PC-9 (cell line): ENCODE data around the gene TPSG1.

Experiments used
- CTCF ChIP-seq: fragments of 200-600 bp; sonication (generic); conservative IDR thresholded peaks from 2 replicates; pipeline ENCODE4 v1.6.1; 2017; ENCODE audit warnings: mixed run types, antibody characterized with exemption, mild to moderate bottlenecking, moderate library complexity
- EZH2 ChIP-seq: fragments of 200-600 bp; sonication (generic); IDR thresholded peaks from 2 replicates; pipeline ENCODE4 v1.8.0; 2017; ENCODE audit warnings: antibody characterized with exemption, low read depth

- TF ChIP-seq CTCF (no peak), EZH2 (peak; percentile 79; the same call in 1 of the 2 replicates)
These were observed 36.2 kb upstream of the TPSG1 start for GRCh38 chr16:1261131-1261892.
